IPS-15b (cell line): ENCODE results near the gene GGCX.
"Not testable (repeated sequence)": the region's sequence is repeated elsewhere in the genome, so short reads cannot be mapped to it uniquely, and the experiment has no call there.

Source experiments
- H3K27me3 ChIP-seq: one replicate; pipeline ENCODE4 v1.6.1; 2013; ENCODE audit warnings: low read length; ENCODE audit not compliant: control insufficient read depth, insufficient read depth
- H3K36me3 ChIP-seq: one replicate; pipeline ENCODE4 v1.6.1; 2013; ENCODE audit warnings: low read length; ENCODE audit not compliant: control insufficient read depth, insufficient read depth
- H3K4me1 ChIP-seq: one replicate; pipeline ENCODE4 v1.6.1; 2013; ENCODE audit warnings: mild to moderate bottlenecking, low read length; ENCODE audit not compliant: control insufficient read depth, insufficient read depth
- H3K4me3 ChIP-seq: one replicate; pipeline ENCODE4 v1.5.1; 2013; ENCODE audit warnings: low read depth, low read length
- H3K9ac ChIP-seq: one replicate; pipeline ENCODE4 v1.6.1; 2013; ENCODE audit warnings: low read depth, mild to moderate bottlenecking, low read length
- H3K9me3 ChIP-seq: one replicate; pipeline ENCODE4 v1.6.1; 2013; ENCODE audit warnings: mild to moderate bottlenecking, low read length; ENCODE audit not compliant: control insufficient read depth, insufficient read depth

Gene GGCX

DNA sequence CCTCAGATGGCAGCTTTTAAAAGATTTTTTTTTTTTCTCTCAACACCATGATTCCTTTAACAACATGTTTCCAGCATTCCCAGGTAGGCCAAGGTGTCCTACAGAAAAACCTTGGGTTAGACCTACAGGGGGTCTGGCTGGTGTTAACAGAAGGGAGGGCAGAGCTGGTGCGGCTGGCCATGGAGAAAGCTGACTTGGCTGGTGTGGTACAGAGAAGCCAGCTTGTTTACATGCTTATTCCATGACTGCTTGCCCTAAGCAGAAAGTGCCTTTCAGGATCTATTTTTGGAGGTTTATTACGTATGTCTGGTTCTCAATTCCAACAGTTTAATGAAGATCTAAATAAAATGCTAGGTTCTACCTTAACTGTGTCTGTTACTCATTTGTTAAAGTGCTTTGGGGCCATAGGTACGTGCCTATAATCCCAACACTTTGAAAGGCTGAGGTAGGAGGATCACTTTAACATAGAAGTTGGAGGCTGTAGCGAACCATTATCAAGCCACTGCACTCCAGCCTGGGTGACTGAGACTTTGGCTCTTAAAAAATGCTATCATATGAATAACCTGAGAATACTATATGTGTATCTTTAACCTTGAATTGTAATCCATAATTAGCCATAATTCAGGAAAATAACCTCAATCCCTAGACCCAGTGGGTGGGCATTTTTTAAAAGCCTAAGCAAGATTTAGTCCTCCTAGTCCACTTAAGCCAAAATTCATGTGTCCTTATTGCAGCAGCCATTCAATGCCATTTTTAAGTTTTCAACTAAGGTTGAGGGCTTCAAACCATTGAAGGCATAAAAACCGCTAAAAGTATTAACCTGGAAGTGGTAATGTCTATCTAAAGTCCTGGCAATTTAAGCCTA lies 16.1 kb downstream of the GGCX start:
- peaks cover 34% of the 10 kb centered on the region for H3K36me3 ChIP-seq
- H3K4me1 ChIP-seq, H3K4me3 ChIP-seq, H3K27me3 ChIP-seq, H3K9me3 ChIP-seq, H3K9ac ChIP-seq: not testable (repeated sequence)

DNA sequence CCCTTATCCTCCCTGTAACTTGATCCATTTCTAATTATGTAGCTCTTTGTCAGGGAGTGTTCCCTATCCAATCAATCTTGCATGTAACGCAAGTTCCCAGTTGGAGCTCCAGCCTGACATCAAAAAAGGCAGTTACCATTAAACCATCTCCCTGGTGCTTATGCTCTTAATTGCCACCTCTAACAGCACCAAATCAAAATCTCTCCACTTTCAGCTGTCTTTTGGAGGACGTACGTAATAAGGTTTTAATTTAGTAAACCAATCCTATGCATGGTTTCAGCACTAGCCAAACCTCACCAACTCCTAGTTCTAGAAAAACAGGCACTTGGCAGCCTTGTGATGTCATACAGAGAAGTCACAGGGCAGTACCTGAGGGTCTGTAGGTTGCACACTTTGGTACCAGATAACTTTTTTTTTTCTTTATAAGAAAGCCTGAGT lies 17.0 kb downstream of the GGCX start:
- peaks cover 31% of the 10 kb centered on the region for H3K36me3 ChIP-seq
- not testable (repeated sequence) for H3K9me3 ChIP-seq, H3K9ac ChIP-seq, H3K4me3 ChIP-seq, H3K4me1 ChIP-seq, H3K27me3 ChIP-seq

DNA sequence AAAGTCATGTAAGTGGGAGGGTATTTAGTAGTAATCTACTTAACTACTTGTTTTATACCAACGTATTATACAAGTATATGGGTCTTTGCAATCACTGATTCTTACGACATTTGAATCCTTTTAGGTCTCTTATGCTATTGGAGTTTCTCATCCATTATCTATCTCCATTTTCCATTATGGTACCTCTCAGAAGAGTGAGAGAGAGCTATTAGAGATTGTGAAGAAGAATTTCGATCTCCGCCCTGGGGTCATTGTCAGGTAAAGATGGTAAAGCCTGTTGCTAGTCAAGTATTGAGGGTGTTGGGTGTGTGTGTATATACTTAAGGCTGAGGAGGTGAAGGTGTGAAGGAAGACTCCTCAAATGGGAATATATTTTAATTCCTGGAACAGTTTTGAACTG lies 18.5 kb downstream of the GGCX start:
- Histone ChIP-seq H3K4me1 (peaks cover 10% of the 10 kb centered on the region), H3K27me3 (no peaks in the 10 kb centered on the region), H3K9me3 (no peaks in the 10 kb centered on the region), H3K4me3 (no peak overlapping the region), H3K36me3 (peaks cover 34% of the 10 kb centered on the region), H3K9ac (no peak overlapping the region)

DNA sequence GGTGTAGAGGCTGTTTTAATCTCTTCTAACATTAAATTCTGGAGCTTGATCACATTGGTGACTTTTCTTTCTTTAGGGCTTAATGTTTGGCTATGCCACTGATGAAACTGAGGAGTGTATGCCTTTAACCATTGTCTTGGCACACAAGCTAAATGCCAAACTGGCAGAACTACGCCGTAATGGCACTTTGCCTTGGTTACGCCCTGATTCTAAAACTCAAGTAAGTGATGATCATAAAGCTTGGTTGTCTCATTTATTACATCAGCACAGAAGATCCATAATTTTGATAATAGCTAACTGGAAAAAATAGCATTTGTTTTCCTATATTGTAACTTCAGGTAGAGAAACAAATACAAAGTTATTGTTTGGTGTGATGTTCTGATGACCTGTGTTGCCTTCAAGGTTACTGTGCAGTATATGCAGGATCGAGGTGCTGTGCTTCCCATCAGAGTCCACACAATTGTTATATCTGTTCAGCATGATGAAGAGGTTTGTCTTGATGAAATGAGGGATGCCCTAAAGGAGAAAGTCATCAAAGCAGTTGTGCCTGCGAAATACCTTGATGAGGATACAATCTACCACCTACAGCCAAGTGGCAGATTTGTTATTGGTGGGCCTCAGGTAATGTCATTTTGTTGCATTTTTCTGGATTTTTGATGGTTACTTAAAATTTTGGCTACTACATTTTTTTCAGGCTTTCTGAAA lies 19.4 kb downstream of the GGCX start:
- no peak overlapping the region for H3K9ac ChIP-seq
- peaks cover 10% of the 10 kb centered on the region for H3K4me1 ChIP-seq
- H3K36me3 ChIP-seq = peaks cover 34% of the 10 kb centered on the region
- H3K9me3 ChIP-seq = no peaks in the 10 kb centered on the region
- H3K27me3 ChIP-seq = no peaks in the 10 kb centered on the region
- peak overlapping the region; percentile 5 for H3K4me3 ChIP-seq

DNA sequence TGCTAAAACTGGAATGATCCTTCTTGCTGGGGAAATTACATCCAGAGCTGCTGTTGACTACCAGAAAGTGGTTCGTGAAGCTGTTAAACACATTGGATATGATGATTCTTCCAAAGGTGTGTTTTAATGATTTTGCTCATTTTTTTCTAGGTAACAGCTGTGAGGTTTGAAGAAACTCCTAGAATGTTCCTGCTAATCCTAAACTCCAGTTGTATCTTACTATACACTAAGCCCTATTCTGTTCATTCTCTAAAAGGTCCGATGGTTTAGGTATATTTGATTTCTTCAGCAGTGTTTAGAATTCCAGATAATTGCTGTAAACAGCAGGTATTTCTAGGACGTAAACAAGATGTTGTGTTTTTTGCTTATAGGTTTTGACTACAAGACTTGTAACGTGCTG lies 20.0 kb downstream of the GGCX start:
- peak overlapping the region; percentile 97 for H3K4me3 ChIP-seq
- H3K4me1 ChIP-seq = peaks cover 10% of the 10 kb centered on the region
- H3K36me3 ChIP-seq = peaks cover 34% of the 10 kb centered on the region
- H3K9me3 ChIP-seq = no peaks in the 10 kb centered on the region
- no peaks in the 10 kb centered on the region for H3K27me3 ChIP-seq
- no peak overlapping the region for H3K9ac ChIP-seq

DNA sequence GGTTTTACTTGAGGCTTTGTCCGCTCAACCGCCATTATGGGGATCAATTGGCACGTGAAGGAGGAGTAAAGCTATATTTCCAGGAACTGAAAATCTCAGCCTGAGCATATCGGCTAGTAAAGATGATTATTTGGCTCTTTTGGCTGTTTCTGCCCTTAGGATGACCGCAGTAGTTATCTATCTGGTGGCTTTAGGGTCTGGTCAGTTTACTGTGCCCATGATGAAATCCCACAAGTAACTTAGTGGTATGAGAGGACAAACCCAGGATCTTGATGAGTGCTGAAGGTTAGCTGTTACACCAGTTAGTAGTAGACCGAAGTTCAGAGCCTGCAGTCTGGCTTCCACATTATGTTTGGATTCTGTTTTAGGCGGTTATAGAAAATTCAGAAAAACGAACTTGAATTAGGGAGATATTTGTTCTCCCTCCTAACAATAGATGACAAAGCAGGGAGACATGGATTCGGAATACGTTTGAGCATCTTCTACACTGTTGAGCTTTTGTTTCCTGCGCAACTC lies 21.1 kb downstream of the GGCX start:
- peaks cover 29% of the 10 kb centered on the region for H3K36me3 ChIP-seq
- peaks cover 10% of the 10 kb centered on the region for H3K4me1 ChIP-seq
- H3K4me3 ChIP-seq = peak overlapping the region; percentile 97
- no peaks in the 10 kb centered on the region for H3K9me3 ChIP-seq
- H3K9ac ChIP-seq = peak overlapping the region; percentile 100
- no peaks in the 10 kb centered on the region for H3K27me3 ChIP-seq

DNA sequence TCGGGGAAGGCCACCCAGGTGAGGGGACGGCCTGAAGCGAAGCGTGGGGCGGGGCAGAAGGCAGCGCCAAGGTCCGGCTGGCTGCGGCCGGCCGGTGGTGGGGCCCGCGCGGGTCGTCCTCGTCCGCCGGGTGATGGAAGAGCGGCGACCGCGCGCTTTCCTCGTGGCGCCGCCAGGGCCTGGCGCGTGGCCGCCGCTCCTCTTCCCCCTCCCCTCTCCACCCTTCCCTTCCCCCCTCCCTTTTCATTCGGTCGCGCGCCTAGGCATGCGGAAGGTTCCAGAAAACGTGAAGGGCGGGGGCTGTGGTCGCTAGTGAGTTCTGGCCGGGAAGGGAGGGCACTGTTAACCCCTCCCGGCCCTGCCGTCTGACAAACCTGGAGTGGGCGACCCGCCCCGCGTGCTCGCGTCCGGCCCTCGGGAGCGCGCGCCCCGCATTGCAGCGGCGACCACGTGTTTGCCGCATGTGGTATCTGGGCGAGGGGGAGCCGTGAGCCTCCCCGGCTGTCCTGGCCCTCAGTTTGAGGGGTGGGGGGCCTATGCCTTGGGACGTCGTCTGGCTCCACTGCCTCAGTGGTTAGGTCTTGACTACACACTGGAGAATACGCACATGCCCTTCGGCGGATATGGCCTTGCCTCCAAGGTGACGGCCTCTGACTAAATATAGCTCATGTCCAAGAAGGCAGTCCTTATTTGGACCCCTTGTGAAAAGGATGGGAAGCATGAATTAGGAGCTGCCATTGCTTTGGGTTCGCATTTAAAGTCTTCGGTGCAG lies 21.7 kb downstream of the GGCX start:
- peak overlapping the region; percentile 97 for H3K4me3 ChIP-seq
- peak overlapping the region; percentile 100 for H3K9ac ChIP-seq
- no peaks in the 10 kb centered on the region for H3K27me3 ChIP-seq
- H3K9me3 ChIP-seq = no peaks in the 10 kb centered on the region
- peaks cover 24% of the 10 kb centered on the region for H3K36me3 ChIP-seq
- peaks cover 10% of the 10 kb centered on the region for H3K4me1 ChIP-seq

DNA sequence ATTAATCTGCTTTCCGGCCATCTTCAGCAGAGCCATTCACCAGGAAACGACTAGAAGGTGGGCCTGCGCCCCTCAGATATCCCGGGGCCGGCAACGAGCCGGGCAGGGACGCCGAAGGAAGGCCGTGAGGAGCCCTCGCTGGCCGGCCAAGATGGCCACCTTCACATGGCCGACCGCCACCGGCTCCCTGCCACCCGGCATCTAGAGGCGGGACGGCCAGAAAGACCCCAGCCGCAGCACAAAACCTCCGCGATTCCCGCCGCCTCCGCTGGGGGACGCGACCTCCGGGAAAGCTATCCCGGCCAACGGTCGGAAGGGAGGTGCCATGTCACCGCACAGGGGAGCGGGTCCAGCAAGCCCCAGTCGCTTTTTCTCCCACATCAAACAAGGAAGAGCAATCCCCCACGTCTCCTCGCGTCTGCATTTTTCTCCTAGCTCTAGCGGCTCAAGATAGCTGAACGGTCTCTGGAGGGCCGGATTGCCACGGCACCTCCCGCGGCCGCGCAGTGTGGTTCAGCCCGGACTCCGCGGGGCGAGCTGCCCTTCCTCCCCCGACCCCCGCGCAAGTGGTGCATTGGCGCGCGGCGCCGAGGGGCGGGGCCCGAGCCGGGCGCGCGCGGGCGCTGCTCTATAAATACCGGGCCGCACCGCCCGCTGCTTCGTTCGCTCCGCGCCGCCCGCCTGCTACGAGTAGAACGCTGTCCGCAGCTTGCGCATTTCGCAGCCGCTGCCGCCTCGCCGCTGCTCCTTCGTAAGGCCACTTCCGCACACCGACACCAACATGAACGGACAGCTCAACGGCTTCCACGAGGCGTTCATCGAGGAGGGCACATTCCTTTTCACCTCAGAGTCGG lies 22.6 kb downstream of the GGCX start, which contains the start of gene MAT2A:
Gene MAT2A, plus strand, starts transcription at position 662 of the 854 bp plus-strand sequence. Its CDS starts 120 bp downstream, at position 782.
- peaks cover 10% of the 10 kb centered on the region for H3K4me1 ChIP-seq

DNA sequence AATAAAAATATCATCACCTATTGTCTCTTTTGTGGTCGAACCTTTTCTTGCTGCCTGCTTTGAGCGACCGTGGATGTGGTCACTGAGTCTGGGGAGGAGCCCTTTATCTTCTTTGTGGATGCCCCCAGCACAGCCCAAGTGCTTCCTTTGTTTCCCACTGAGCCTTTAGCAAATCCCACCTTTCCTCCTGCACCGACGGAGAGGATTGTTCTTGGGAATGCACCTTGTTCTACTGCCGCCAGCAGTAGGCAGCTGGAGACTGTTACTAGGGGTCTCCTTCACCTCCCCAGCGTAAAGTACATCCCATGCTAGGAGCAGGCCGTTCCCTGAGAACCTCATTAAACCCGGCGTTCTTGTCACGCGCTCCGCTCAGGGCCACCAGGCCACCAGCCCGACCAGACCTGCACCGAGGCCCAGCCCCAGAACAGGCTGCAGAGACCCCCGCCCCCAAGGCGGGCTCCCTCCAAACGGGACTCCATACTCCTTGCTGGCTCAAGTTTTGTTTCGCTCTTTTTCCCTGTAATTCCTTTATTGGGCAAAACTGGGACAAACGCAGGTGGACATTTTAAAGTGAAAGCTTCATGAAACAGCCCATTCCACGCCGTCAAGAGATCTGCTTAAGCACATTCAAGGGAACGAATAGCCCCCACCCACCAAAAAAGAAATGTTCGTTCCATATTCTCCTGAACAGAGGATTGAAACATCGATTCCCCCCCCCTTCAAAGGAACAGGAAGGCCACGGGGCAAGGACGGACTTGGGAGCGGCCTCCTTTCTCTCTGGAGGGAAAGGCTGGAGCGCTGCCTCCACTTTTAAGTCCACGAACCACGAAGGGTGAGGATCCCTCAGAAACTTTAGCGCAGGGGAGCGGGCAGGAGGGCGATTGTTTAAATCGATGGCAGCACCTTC lies 23.4 kb downstream of the GGCX start:
- peaks cover 10% of the 10 kb centered on the region for H3K4me1 ChIP-seq
- no peaks in the 10 kb centered on the region for H3K27me3 ChIP-seq
- H3K9me3 ChIP-seq = no peaks in the 10 kb centered on the region
- peak overlapping the region; percentile 97 for H3K4me3 ChIP-seq
- peak overlapping the region; percentile 100 for H3K9ac ChIP-seq
- peaks cover 20% of the 10 kb centered on the region for H3K36me3 ChIP-seq

More for the DNA sequence above, 22.6 kb downstream of the GGCX start, which contains the start of gene MAT2A:
- Histone ChIP-seq H3K27me3 (no peaks in the 10 kb centered on the region), H3K4me3 (peak within 1 kb of the TSS; percentile 97), H3K9ac (peak within 1 kb of the TSS; percentile 100), H3K9me3 (no peaks in the 10 kb centered on the region), H3K36me3 (peaks cover 24% of the 10 kb centered on the region)

DNA sequence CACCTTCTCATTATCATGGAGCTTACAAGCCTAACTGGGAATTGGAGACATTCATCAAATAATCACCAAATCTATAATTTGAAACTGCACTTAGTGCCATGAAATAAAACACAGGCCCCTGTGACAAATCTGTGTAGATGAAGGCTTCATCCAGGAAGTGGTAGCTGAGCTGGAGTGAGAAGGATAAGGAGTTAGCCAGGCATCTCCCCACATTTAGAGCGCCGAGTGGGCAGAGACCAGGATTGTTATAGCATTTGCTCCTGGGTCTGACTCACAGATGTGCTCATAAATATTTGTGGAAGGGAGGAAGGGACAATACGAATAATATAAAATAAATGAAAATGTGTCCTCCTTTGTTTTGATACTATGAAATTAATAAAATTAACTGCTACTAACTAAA lies 24.8 kb downstream of the GGCX start:
- no peaks in the 10 kb centered on the region for H3K27me3 ChIP-seq
- H3K4me1 ChIP-seq = peaks cover 3% of the 10 kb centered on the region
- H3K9me3 ChIP-seq = no peaks in the 10 kb centered on the region
- H3K9ac ChIP-seq = no peak overlapping the region
- H3K4me3 ChIP-seq = no peak overlapping the region
- peaks cover 6% of the 10 kb centered on the region for H3K36me3 ChIP-seq
